Astrocyte of the spinal cord (primary cell): Measurements from ENCODE around the gene TBC1D1.

Experiments
- DNase-seq: peaks from one replicate; pipeline ENCODE4 v3.0.0; 2011; ENCODE audit warnings: low read depth, low spot score
- H3K4me3 ChIP-seq: 2 replicates; pipeline ENCODE4 v1.5.1; 2011; ENCODE audit warnings: low read depth, mild to moderate bottlenecking, low read length, moderate library complexity
- CTCF ChIP-seq: IDR thresholded peaks from 2 replicates; pipeline ENCODE4 v1.5.1; 2012; ENCODE audit warnings: low read depth, mild to moderate bottlenecking, low read length, inconsistent platforms
- in situ Hi-C: cut with HindIII; loops from 2 replicates; pipeline ENCODE4 v1.10.0; 2017; ENCODE audit warnings: low sequenced_read_pairs

Gene TBC1D1

GRCh38 chr4:37860266-37860665 lies 30.6 kb upstream of the TBC1D1 start:
- no peak for DNase-seq
- in situ Hi-C loops, result no loop called here
- no peak overlapping the region for H3K4me3 ChIP-seq
- no peak for TF ChIP-seq CTCF

- TF ChIP-seq CTCF, result no peak
- in situ Hi-C loops, result no loop called here
- H3K4me3 ChIP-seq, result no peak overlapping the region
- no peak for DNase-seq
Observed at GRCh38 chr4:37862961-37863360, 27.9 kb upstream of the TBC1D1 start.

GRCh38 chr4:37864786-37865185 lies 26.1 kb upstream of the TBC1D1 start:
- in situ Hi-C loops, result no loop called here

GRCh38 chr4:37865450-37865849 lies 25.4 kb upstream of the TBC1D1 start:
- no peak for TF ChIP-seq CTCF
- peak; percentile 54 for DNase-seq
- no peak overlapping the region for H3K4me3 ChIP-seq
- in situ Hi-C loops, result no loop called here

More at GRCh38 chr4:37864786-37865185, 26.1 kb upstream of the TBC1D1 start:
- no peak for DNase-seq
- no peak for TF ChIP-seq CTCF
- H3K4me3 ChIP-seq, result no peak overlapping the region

GRCh38 chr4:37867102-37867501 lies 23.8 kb upstream of the TBC1D1 start:
- in situ Hi-C loops, result no loop called here
- no peak for TF ChIP-seq CTCF
- DNase-seq, result no peak
- no peak overlapping the region for H3K4me3 ChIP-seq

- no peak overlapping the region for H3K4me3 ChIP-seq
- TF ChIP-seq CTCF, result no peak
- in situ Hi-C loops, result no loop called here
- no peak for DNase-seq
Observed at GRCh38 chr4:37868238-37868637, 22.6 kb upstream of the TBC1D1 start.
